Measurements from ENCODE around the gene LINGO4.

DNA sequence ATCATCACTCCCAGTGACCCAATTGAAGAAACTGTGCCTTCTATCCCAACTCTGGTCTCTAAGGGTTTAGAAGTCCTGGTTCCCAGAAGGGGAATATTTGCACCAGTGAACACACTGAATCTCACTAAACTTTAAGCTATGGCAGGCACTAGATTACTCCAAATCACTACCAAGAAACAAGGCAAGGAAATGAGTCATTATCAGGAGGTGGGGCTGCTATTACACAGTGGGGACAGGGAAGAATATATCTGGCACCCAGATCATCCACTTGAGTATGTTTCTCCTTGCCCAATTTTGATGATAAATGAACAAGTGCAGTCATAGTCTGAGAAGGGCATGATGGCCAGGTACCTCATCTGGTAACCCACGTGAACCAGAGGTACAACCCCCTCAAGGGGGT is 48.9 kb downstream of the LINGO4 start:
- TF ChIP-seq, protein P1, sequence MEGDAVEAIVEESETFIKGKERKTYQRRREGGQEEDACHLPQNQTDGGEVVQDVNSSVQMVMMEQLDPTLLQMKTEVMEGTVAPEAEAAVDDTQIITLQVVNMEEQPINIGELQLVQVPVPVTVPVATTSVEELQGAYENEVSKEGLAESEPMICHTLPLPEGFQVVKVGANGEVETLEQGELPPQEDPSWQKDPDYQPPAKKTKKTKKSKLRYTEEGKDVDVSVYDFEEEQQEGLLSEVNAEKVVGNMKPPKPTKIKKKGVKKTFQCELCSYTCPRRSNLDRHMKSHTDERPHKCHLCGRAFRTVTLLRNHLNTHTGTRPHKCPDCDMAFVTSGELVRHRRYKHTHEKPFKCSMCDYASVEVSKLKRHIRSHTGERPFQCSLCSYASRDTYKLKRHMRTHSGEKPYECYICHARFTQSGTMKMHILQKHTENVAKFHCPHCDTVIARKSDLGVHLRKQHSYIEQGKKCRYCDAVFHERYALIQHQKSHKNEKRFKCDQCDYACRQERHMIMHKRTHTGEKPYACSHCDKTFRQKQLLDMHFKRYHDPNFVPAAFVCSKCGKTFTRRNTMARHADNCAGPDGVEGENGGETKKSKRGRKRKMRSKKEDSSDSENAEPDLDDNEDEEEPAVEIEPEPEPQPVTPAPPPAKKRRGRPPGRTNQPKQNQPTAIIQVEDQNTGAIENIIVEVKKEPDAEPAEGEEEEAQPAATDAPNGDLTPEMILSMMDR (conservative IDR thresholded peaks at IDR 0.05; ENCODE audit: low read length) = no peak
- no peak for TF ChIP-seq EZH2phosphoT487 (IDR thresholded peaks at IDR 0.05; ENCODE audit: borderline replicate concordance)

Measured in Loucy (cell line).